Adipose tissue (tissue), 3 donors: Measurements from ENCODE around the gene PGS1. TPM values are rescaled to one million over a fixed set of nuclear protein-coding genes. Genes with fewer than 3 reads are reported as not detected.

Source experiments
- H3K27ac ChIP-seq: one replicate; pipeline ENCODE4 v1.5.1; 2013; ENCODE audit warnings: low read depth, low read length
- WGBS, 3 donors: extraction: QIAGEN DNeasy Blood & Tissue Kit; methylation state at CpG; one replicate each; pipeline ENCODE4 v1.1.7; 2013; 5-methylcytosine and 5-hydroxymethylcytosine counted together
- polyA plus RNA-seq, 3 donors: library from polyadenylated mRNA; stranded (reverse); fragments of 200-250 nt; gene quantifications; one replicate each; pipeline ENCODE4 v1.2.3, GENCODE V29; 2013
- donor health status: healthy with polysubstance abuse.
- donor health status: Bipolar disorder and iron deficiency.
- donor health status: healthy.

Gene PGS1
- polyA plus RNA-seq, 3 donors = 14.2 to 55.2 (median 28.3) TPM

DNA sequence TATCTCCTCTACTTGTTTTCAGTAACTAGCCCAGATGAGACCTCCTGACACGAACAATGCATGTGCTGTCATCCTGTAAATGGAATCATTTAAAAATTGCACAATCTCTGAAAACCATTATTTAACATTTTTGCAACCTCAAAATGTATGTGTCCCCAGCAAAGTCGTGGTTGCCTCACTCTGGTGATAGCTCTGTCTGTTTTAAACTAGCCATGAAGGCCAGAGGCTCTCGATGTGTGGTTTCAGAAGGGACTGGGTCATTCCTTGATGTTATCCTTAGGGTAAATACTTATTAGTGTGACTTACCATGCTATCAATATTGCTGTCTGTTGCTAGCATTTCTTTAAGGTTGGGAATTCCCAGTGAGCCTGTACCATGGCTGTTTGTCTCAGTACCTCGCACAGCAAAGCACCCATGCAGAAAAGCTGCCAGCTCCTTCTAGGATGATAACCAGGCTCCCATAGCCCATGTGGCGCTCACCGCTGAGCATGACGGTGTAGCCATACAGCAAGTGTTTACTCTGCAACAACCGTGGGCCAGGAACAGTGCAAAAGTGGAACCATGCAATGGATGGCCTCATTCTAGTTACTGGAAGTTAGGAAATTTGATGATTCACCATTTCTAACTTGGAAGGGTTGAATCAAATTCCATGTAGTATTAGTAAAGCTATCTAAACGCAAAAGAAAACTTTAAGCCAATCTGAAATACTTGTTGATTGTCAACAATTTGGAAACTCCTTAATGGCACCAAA, 2.9 kb upstream of the PGS1 start:
- H3K27ac ChIP-seq = peak overlapping the region; percentile 35
- WGBS, 3 donors = 41 to 55% (median 42%) methylated on average over 9 of the region's 9 CpGs

DNA sequence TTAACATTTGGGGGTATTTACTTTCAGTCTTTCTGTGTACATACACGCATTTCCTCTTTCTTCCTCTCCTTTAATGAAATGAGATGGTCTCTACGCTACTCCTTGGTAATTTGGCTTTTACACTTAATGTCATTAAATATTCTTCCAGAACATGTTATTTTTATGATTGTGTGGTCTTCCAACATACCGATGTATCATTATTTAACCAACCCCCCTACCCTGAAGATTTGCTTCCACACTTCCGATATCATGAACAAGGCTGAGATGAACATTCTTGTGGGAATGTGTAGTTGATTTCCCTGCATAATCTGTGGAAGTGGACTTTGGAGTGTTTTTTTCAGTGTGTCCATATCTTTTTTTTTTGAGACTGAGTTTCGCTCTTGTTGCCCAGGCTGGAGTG, 2.3 kb upstream of the PGS1 start:
- WGBS, 3 donors = 79 to 83% (median 80%) methylated on average over 5 of the region's 5 CpGs

DNA sequence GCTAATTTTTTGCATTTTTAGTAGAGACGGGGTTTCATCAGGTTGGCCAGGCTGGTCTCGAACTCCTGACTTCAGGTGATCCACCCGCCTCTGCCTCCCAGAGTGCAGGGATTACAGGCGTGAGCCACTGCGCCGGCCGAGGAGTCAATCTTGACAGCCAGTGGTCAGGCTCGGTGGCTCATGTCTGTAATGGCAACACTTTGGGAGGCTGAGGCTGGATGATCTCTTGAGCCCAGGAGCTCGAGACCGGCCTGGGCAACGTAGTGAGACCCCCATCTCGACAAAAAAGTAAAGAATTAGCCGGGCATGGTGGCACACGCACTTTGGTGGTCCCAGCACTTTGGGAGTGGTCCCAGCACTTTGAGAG, 608 bp upstream of the PGS1 start:
- 45 to 54% (median 54%) methylated on average over 14 of the region's 14 CpGs for WGBS, 3 donors

More for the DNA sequence above, 2.3 kb upstream of the PGS1 start:
- no peak overlapping the region for H3K27ac ChIP-seq

DNA sequence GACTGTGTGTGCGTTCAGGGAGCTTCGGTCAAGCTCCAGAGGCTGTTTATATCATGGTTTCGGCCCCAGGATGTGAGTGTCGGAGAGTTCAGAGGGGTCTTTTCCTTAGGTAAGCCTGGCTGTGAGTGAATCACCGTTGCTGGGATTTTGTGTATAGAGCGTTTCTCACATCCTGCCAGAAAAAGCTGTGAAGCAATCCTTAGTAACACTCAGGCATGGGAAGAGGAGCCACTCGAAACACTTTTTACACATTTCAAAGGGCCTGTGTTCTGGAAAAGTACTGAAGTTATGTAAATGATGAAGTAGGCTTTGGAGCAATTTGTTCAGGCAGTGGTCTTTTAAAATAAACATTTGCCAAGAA, 662 bp downstream of the PGS1 start:
- WGBS, 3 donors = 0 to 4% (median 1%) methylated on average over 7 of the region's 7 CpGs
- H3K27ac ChIP-seq = peak overlapping the region; percentile 75

More for the DNA sequence above, 608 bp upstream of the PGS1 start:
- no peak overlapping the region for H3K27ac ChIP-seq

DNA sequence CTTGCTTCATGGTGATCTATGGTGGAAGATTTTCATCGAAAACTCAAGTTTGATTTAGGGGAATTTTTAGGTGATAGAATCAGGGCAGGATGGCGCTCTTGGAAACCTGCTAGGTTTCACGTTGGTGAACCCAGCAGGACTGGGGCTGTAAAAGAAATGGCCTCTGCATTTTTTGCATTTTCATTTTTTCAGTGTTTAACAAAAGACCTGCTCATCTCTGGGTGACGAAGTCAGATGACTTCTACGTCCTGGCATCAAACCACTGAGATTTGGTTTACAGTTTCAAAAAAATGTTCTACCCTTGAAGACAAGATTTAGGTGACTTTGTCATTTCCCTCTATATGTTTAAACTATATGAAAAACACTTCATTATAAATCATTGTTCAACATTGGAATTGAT, 1.9 kb downstream of the PGS1 start:
- WGBS, 3 donors = 77 to 85% (median 81%) methylated on average over 5 of the region's 5 CpGs
- H3K27ac ChIP-seq = no peak overlapping the region

DNA sequence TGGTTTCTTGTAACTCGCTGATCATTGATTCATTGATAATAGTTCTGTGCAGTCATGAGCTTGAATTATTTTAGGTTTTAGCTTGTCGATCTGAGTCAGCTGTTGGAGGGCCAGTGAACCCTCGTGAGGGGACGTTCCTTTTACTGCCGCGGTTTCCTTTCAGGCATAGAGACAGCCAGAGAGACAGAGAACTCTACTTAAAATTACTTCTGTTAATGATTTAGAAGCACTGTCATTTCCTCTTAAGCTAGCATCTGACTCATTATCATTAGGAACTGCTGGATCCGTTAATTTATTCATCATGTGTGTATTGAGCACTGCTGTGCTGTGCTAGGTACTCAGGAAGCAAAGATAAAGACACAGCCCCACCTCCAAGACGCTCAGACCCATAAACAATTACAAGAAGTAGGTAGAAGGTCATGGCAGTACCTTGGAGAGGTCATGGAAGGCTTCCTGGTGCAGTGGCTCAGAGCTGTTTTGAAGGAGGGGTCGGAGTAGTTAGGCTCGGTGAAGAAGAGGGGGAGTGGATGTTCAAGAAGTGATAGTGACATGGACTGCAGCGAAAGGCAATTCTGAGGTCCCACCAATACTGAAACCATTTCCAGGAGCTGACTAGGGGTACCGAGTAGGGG, 3.3 kb downstream of the PGS1 start:
- 34 to 62% (median 47%) methylated on average over 12 of the region's 12 CpGs for WGBS, 3 donors
- no peak overlapping the region for H3K27ac ChIP-seq

DNA sequence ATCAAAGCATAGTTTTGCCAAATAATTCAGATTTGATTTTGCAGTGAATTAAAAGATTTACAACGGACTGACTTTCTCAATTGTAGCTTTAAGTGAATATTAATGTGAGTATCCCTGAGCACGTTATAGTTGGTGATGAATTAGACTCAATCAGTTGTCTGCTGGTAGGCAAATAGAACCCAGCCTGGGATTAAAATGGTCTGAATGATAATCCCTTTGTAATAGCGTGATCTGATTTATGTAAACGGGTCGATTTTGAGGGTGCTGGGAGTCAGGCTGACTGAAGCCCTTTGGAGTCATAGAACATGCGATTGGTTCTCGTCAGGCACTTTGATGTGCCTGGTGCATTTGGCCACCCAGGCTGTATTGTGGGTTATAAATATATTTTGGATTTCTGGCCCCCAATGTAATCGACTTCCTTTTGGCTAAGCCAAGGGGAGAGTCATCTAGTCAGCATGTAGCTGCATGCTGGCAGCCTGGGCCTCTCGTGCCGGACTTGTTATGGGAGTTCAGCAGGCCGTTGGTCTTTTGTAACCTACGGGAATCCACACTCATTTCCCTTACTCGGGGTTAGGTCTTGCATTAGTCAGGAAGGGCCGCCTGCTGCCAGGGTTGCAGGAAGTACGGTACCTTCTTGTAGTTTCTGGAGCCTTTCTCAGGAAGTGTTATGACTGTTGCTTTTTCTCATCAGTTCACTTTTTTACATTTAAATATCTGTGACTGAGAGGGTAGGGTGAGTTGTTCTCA, 5.4 kb downstream of the PGS1 start:
- 21 to 69% (median 28%) methylated on average over 15 of the region's 15 CpGs for whole genome bisulfite sequencing, 3 donors
- H3K27ac ChIP-seq = peak overlapping the region; percentile 53

DNA sequence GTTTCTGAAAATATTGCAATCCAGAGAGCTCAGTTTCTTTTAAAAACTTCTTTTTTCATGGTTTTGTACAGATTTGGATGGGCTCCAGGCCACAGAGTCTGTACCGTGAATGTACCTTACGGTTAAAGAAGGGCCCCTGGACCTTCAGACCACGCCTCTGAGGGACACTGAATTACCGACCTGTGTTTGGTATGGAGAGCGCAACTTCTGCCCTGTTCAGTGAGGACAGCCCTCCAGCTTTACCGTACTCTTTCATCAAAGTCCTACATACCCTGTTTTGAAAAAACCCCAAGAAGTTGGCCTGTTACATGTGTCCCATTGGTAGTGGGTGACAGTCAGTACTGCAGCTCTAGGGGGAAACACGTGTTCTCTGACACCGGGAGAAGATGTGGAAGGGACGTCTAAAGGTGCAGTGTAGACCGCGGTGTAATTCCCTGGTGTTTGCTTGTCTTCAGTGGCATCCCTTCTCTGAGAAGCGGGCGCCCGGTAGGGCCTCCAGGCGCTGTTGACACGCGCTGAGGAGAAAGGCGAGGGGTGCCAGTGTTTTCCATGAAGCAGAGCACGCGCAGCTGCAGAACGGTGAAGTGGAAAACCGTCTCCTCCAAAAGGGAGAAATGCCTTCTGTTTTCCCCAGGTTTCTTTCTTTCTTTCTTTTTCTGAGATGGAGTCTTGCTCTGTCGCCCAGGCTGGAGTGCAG, 6.2 kb downstream of the PGS1 start:
- WGBS, 3 donors = 62 to 85% (median 63%) methylated on average over 23 of the region's 23 CpGs
- H3K27ac ChIP-seq = peak overlapping the region; percentile 71

DNA sequence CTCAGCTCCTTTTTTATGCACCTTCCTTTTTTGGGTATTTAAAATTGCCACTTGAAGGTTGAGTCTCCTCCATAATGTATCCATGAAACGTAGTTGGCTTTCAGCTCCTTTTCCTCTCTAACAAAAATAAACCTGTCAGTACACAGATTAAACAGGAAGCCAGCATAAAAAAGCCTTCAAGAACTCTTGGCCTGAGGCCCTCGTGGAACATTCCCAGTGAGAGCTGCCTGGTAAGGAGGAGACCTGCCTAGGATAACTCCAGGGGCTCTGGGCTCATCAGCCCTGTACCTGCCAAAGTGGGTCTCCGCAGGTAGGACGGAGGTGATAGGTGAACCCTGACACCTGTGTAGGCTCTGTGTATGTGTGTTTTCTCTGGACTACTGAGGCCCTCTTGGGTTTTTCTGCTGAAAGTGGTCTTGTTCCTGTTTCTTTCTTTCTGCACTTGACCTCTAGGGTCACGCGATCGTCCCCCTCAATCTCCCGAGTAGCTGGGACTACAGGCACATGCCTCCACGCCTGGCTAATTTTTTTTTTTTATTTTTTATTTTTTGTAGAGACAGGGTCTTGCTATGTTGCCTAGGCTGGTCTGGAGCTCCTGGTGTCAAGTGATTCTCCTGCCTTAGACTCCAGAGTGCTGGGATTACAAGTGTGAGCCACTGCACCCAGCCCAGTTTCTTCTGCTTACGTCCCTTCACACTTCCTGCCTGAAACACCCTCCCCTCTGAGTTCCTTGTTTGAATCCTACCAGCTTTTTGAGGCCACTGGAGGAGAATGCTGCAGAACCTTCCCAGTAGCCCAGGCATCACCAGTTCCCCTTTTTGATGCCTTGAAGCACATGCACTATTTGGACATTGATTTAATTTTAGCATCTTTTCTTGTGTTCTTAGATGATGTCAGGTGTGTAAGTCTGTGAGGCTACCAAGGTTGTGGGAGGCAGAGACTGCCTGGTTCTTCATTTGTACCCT, 9.8 kb downstream of the PGS1 start:
- H3K27ac ChIP-seq = peak overlapping the region; percentile 71
- WGBS, 3 donors = 29 to 59% (median 33%) methylated on average over 10 of the region's 10 CpGs

DNA sequence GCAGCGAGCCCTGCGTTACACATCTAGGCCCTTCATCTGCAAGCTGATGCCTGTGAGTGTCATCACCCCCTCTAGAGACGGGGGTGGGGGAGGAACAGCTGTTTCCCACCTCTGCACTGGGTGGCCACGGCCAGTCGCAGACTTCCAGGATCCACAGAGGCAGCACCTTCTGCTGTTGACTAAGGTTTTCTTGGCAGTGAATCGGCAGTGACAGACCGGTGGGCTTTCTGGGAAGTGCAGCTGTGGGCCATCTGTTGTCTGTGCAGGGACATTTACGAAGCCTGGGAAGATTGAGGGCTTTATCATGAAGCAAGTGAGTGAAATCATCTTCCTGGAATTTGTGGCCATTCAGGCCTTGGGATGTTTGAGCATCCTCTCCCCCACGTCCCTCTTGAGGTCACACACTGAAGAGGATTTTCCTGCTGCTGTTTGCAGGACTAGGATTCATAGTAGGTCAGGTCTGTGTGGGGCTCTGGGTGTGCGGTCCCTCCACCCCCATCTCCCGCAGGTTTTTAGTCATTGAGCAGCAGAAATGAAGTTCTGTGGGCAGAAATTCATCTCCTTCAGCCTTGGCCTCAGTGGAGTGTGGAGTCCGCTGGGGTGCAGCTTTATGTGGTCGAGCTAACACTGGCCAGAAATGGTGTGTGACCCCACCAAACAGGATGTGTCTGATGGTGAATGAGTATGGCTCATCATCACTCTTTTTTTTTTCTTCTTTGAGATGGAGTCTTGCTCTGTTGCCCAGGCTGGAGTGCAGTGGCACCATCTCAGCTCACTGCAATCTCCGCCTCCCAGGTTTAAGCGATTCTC, 12.0 kb downstream of the PGS1 start:
- whole genome bisulfite sequencing, 3 donors = 50 to 81% (median 55%) methylated on average over 15 of the region's 15 CpGs
- no peak overlapping the region for H3K27ac ChIP-seq

DNA sequence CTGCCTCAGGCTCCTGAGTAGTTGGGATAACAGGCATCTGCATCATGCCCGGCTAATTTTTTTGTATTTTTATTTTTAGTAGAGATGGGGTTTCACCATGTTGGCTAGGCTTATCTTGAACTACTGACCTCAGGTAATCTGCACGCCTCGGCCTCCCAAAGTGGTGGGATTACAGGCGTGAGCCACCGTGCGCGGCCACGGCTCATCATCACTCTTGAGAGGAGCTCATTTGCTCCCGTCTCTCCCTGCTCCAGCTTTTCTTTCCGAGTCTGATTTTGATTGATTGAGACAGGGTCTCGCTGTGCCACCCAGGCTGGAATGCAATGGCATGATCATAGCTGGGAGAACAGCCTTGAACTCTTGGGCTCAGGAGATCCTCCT, 12.6 kb downstream of the PGS1 start:
- WGBS, 3 donors = 88 to 96% (median 94%) methylated on average over 11 of the region's 11 CpGs
- H3K27ac ChIP-seq = no peak overlapping the region

DNA sequence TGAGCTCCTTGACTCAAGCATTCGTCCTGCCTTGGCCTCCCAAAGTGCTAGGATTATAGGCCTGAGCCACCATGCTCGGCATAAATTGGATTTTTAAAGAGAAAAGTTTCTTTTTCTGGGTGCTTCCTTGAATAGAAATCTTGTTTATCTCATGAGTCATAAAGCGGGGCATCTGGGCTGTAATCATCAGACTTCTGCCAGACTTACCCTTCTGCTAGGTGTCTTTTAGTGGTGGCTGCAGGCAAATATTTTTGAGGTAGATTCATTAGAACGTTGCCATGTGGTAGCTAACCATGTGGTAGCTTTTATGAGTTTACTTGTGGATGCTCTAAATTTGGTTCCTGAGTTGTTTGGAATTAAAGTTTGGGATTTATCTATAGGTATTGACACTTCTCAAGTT, 13.4 kb downstream of the PGS1 start:
- no peak overlapping the region for H3K27ac ChIP-seq

DNA sequence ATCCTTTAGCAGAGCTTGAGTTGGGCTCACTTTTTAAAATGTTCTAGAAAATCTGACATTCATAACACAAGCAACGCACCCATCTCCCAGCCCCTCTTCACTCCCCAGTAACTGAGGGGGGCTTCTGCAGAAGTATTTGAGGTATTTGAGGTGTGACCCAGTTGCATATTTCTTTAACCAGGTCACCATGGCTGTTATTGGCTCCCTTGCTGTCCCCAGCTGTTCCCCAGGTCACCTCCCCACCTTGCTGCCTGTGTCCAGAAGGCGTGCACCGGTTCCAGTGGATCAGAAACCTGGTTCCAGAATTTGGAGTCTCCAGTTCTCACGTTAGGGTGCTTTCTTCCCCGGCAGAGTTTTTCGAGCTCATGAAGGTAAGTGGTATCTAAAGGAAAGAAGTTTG, 13.8 kb downstream of the PGS1 start:
- H3K27ac ChIP-seq = no peak overlapping the region

More for the DNA sequence above, 13.4 kb downstream of the PGS1 start:
- WGBS, 3 donors = 69 to 81% (median 77%) methylated on average over 4 of the region's 4 CpGs

DNA sequence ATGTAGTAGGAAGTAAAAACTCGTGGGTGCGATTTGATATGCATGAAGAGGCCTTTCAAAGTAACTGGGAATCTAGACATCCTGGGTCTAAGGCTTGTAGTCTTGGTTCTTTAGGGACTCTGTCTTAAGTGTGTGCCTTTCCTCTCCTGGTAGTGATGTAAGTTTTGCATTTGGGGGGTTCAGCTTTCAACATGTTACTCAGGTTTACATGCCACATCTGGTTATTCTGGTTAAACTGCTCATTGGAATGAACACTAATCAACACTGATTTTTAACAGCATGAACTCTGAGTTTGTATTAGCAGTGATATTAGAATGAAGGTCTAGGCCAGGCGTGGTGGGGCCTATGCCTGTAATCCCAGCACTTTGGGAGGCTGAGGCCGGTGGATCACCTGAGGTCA, 15.1 kb downstream of the PGS1 start:
- no peak overlapping the region for H3K27ac ChIP-seq
- 88 to 95% (median 94%) methylated on average over 4 of the region's 4 CpGs for WGBS, 3 donors

More for the DNA sequence above, 13.8 kb downstream of the PGS1 start:
- WGBS, 3 donors = 95 to 97% (median 96%) methylated on average over 6 of the region's 6 CpGs

DNA sequence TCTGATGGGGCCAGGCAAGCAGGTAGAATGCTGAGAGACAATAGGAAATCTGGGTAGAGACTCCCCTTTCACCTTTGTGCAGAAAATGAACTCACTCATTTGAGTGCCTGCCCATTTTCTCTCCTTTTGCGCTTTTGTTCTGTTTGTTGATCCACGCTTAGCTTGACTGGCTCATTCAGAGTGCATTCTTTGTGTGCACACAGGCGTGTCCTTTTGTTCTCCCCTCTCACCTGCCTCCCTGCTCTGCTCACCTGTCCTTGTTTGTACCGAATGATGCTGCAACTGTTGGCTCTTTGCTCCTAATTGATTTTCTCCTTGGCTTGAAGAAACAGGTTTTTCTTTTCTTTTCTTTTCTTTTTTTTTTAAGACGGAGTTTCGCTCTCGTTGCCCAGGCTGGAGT, 15.8 kb downstream of the PGS1 start:
- no peak overlapping the region for H3K27ac ChIP-seq
- WGBS, 3 donors = 91 to 94% (median 92%) methylated on average over 7 of the region's 7 CpGs

DNA sequence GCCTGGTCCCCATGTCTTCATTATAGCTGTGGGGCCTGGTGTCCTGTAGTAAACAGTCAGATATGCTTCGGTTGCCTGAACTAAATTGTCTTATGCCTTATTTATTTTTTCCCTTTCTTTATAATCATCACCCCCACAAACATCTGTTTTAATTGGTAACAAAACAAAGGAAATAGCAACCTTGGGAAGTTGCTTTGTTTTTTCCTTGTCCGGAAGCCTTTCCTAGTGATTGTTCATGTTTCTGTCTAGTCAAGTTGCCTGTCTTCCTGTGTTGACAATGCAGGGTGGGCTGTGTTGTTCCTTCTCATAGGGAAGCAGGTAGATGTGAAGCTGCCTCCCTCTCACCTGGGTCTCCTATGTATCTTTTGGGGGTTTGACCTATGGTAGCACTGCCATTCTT, 16.7 kb downstream of the PGS1 start:
- WGBS, 3 donors = 73 to 87% (median 83%) methylated on average over 2 of the region's 2 CpGs
- H3K27ac ChIP-seq = no peak overlapping the region
